Tibial nerve (tissue), 4 donors: Measurements from ENCODE around the gene TMEM245. TPM values are rescaled to one million over a fixed set of nuclear protein-coding genes. Genes with fewer than 3 reads are reported as not detected.

Source experiments
- DNase-seq, 2 donors: peaks; one replicate each; pipeline ENCODE4 v3.0.0-alpha.2; 2019; ENCODE audit warnings: low spot score in 2 of 2
- H3K27ac ChIP-seq, 4 donors: fragments of 200-600 bp; sonication (generic) in 3 of 4; one replicate each; pipeline ENCODE4 v1.5.1; 2017 to 2019; ENCODE audit warnings: mild to moderate bottlenecking in 1 of 4
- H3K27me3 ChIP-seq, 2 donors: fragments of 200-600 bp; sonication (generic) in 1 of 2; one replicate each; pipeline versions ENCODE4 v1.5.1 to v1.6.0; 2017 to 2019
- H3K36me3 ChIP-seq, 3 donors: fragments of 200-600 bp; sonication (generic); one replicate each; pipeline ENCODE4 v1.5.1; 2018 to 2019
- H3K4me1 ChIP-seq, 4 donors: fragments of 200-600 bp; sonication (generic) in 3 of 4; one replicate each; pipeline ENCODE4 v1.5.1; 2017 to 2019
- H3K4me3 ChIP-seq, 4 donors: fragments of 200-600 bp; sonication (generic) in 3 of 4; one replicate each; pipeline ENCODE4 v1.5.1; 2017 to 2019; ENCODE audit warnings: mild to moderate bottlenecking in 1 of 4, moderate library complexity in 1 of 4
- H3K9me3 ChIP-seq, 4 donors: fragments of 200-600 bp; sonication (generic) in 3 of 4; one replicate each; pipeline ENCODE4 v1.5.1; 2017 to 2019
- EP300 ChIP-seq, 2 donors: sonication (generic); formaldehyde crosslinking; IDR thresholded peaks; one replicate each; pipeline ENCODE4 v1.6.1; 2017; ENCODE audit warnings: antibody characterized with exemption in 2 of 2, mild to moderate bottlenecking in 1 of 2
- POLR2A ChIP-seq, 2 donors: fragments of 450-650 bp; IDR thresholded peaks; one replicate each; pipeline ENCODE4 v1.6.1; 2017; ENCODE audit warnings: antibody characterized with exemption in 2 of 2, mild to moderate bottlenecking in 2 of 2, moderate library complexity in 2 of 2
- WGBS, 2 donors: methylation state at CpG; one replicate each; pipeline ENCODE4 v1.1.5; 2018; 5-methylcytosine and 5-hydroxymethylcytosine counted together
- total RNA-seq, 4 donors: library from RNA; depleted of rRNA; stranded (reverse); fragments of >200 nt; gene quantifications; one replicate each; pipeline ENCODE4 v1.1.0, GENCODE V29; 2016
- TF ChIP-seq, protein P1 (sequence below), 5 experiments: fragments of 200-600 bp in 3 of 5; fragments of 450-650 bp in 2 of 5; sonication (generic) in 3 of 5; IDR thresholded peaks; one replicate each; pipeline ENCODE4 v1.5.1; 2016 to 2019; ENCODE audit warnings: antibody characterized with exemption in 5 of 5, mild to moderate bottlenecking in 3 of 5, moderate library complexity in 2 of 5

The TMEM245 gene
- total RNA-seq, 4 donors from 2014 or later: 51.6 to 100 (median 89.5) TPM

GRCh38 chr9:109022873-109023272, 96.9 kb downstream of the TMEM245 start:
- Histone ChIP-seq H3K4me3 (no peak overlapping the region), H3K27ac (no peak overlapping the region), H3K36me3 (peaks cover 0 to 12% (median 0%) of the 10 kb centered on the region in 3 donors), H3K9me3 (no peaks in the 10 kb centered on the region), H3K4me1 (peaks cover 0 to 39% (median 6%) of the 10 kb centered on the region in 4 donors), H3K27me3 (no peaks in the 10 kb centered on the region)
- no peak for TF ChIP-seq EP300 (IDR thresholded peaks at IDR 0.05)
- TF ChIP-seq, protein P1, sequence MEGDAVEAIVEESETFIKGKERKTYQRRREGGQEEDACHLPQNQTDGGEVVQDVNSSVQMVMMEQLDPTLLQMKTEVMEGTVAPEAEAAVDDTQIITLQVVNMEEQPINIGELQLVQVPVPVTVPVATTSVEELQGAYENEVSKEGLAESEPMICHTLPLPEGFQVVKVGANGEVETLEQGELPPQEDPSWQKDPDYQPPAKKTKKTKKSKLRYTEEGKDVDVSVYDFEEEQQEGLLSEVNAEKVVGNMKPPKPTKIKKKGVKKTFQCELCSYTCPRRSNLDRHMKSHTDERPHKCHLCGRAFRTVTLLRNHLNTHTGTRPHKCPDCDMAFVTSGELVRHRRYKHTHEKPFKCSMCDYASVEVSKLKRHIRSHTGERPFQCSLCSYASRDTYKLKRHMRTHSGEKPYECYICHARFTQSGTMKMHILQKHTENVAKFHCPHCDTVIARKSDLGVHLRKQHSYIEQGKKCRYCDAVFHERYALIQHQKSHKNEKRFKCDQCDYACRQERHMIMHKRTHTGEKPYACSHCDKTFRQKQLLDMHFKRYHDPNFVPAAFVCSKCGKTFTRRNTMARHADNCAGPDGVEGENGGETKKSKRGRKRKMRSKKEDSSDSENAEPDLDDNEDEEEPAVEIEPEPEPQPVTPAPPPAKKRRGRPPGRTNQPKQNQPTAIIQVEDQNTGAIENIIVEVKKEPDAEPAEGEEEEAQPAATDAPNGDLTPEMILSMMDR (IDR thresholded peaks at IDR 0.05): no peak
- no peak for TF ChIP-seq POLR2A (IDR thresholded peaks at IDR 0.05)
- DNase-seq: no peak

DNA sequence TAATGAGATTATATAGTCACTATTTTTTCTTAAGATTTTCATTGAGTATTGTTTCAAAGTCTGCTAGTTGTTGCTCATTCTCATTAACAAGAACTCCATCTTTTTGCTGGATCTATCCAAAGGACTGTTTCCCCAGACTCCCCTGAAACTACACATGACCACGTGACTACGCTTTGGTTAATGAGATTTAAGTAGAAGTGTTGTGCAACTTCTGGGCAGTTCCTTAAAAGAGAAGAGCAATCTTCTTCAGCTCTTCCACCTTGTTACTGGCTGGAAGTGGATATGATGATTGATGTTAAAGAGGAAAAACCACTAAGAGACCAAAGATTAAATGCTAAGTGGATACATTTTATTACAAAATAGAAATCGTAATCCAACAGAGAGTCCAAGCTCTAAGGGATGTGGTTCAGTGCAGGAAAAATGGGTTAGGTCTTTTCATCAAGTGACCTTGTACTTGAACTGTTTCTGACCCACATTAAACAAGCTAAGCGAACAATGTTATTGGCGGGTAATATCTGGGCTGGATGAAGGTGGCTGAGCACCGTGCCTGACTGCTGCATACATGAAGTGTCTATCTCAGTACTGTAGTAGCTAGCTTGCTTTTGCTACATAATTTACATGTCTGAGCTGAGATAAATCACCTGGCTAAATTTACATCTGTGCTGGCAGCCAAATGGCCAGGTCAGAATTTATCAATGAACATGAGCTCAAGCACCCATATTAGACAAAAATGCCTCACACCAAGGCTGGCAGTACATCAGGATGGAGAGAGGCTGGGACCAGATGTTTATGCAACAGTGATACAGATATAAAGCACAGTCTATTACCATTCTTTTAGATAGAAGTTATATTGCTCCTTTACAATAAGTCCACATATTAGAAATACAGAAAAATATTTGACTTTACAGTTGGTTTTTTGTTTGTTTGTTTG, 98.9 kb downstream of the TMEM245 start:
- WGBS, 2 donors: 84 to 88% methylated on average over 6 of the region's 6 CpGs
- no peak for TF ChIP-seq POLR2A (IDR thresholded peaks at IDR 0.05)
- TF ChIP-seq, protein P1 (IDR thresholded peaks at IDR 0.05): no peak
- TF ChIP-seq EP300 (IDR thresholded peaks at IDR 0.05): no peak
- DNase-seq: no peak
- Histone ChIP-seq H3K4me1 (peaks cover 0 to 30% (median 0%) of the 10 kb centered on the region in 4 donors), H3K27ac (no peak overlapping the region), H3K4me3 (no peak overlapping the region), H3K27me3 (no peaks in the 10 kb centered on the region), H3K9me3 (no peaks in the 10 kb centered on the region), H3K36me3 (peaks cover 0 to 12% (median 0%) of the 10 kb centered on the region in 3 donors)

DNA sequence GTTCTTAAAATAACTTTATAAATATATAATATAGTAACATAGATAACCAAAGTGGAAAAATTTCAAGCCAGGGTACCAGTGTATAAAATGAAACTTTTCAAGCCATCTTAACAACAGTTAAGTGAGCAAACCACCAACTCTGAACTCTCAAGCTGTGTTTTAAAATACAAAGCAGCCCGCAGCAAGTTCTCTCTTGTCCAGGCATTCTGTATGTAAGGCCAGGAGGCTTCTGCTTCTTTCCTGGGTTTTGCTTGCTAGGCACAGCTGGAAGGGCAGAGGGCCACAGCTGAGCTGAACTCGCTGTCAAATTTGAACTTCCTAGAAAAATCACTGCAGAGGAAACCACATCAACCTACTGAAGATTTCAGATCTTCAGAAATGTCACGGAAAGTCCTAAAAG, 99.6 kb downstream of the TMEM245 start:
- TF ChIP-seq EP300 (IDR thresholded peaks at IDR 0.05) (no peak), POLR2A (IDR thresholded peaks at IDR 0.05) (no peak)
- TF ChIP-seq, protein P1 (IDR thresholded peaks at IDR 0.05): no peak
- no peaks in the 10 kb centered on the region for H3K27me3 ChIP-seq
- peaks cover 0 to 22% (median 0%) of the 10 kb centered on the region in 4 donors for H3K4me1 ChIP-seq
- no peak for DNase-seq
- WGBS, 2 donors: 87 to 92% methylated on average over 3 of the region's 3 CpGs
- H3K9me3 ChIP-seq: no peaks in the 10 kb centered on the region
- H3K36me3 ChIP-seq: peaks cover 0 to 12% (median 0%) of the 10 kb centered on the region in 3 donors
- no peak overlapping the region for H3K4me3 ChIP-seq
- H3K27ac ChIP-seq: no peak overlapping the region

- Histone ChIP-seq H3K4me1 (peaks cover 0 to 26% (median 3%) of the 10 kb centered on the region in 4 donors), H3K27ac (no peak overlapping the region), H3K4me3 (no peak overlapping the region), H3K36me3 (peaks cover 0 to 12% (median 0%) of the 10 kb centered on the region in 3 donors), H3K9me3 (no peaks in the 10 kb centered on the region), H3K27me3 (no peaks in the 10 kb centered on the region)
- DNase-seq: no peak
- 77 to 85% methylated on average over 3 of the region's 3 CpGs for WGBS, 2 donors
- TF ChIP-seq POLR2A (IDR thresholded peaks at IDR 0.05) (no peak), EP300 (IDR thresholded peaks at IDR 0.05) (no peak)
- TF ChIP-seq, protein P1 (IDR thresholded peaks at IDR 0.05): no peak
Observed at GRCh38 chr9:109019420-109019819, 100.3 kb downstream of the TMEM245 start.

DNA sequence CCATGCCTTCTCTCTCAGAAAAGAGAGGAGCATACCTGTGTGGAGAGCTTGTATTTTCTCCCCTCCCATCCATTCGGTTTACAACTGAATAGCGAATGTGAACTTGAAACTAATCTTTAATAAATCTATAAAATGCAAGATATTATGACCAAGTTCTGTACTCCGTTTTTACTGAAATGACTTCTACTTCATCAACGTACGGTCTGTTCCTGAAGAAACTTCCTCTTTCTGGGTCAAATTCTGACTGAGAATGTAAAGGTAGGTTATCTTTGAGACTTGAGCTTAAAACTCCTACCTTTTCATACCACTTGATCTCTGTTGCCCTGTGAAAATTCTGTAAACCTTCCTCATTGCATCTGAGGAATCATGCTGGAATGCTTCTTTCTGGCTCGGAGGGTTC, 102.3 kb downstream of the TMEM245 start:
- no peak for DNase-seq
- Histone ChIP-seq H3K36me3 (peaks cover 0 to 12% (median 0%) of the 10 kb centered on the region in 3 donors), H3K4me1 (peaks cover 0 to 30% (median 6%) of the 10 kb centered on the region in 4 donors), H3K27ac (peak overlapping the region in 1 of 4 donors; percentile 29), H3K4me3 (no peak overlapping the region), H3K27me3 (no peaks in the 10 kb centered on the region), H3K9me3 (no peaks in the 10 kb centered on the region)
- TF ChIP-seq EP300 (IDR thresholded peaks at IDR 0.05) (no peak), POLR2A (IDR thresholded peaks at IDR 0.05) (no peak)
- TF ChIP-seq, protein P1 (IDR thresholded peaks at IDR 0.05): no peak
- 86 to 93% methylated on average over 6 of the region's 6 CpGs for whole genome bisulfite sequencing, 2 donors
